Right atrium auricular region (tissue), 2 donors: ENCODE measurements around the gene ADAMTS15. TPM values are rescaled to one million over a fixed set of nuclear protein-coding genes. Genes with fewer than 3 reads are reported as not detected.
A peak's percentile ranks its signal among the peaks of the same experiment; 100 is the strongest.

Source experiments
- DNase-seq: peaks from one replicate; pipeline ENCODE4 v3.0.0-alpha.2; 2019; ENCODE audit warnings: low spot score
- H3K27ac ChIP-seq, 2 donors: fragments of 200-600 bp; sonication (generic); 1 replicate in 1 of 2; 2 replicates in 1 of 2; pipeline ENCODE4 v1.5.1; 2016 to 2019
- H3K27me3 ChIP-seq, 2 donors: fragments of 200-600 bp; sonication (generic); one replicate each; pipeline versions ENCODE4 v1.5.1 to v1.6.0; 2017 to 2019
- H3K36me3 ChIP-seq: fragments of 200-600 bp; sonication (generic); one replicate; pipeline ENCODE4 v1.5.1; 2016
- H3K4me1 ChIP-seq, 2 donors: fragments of 200-600 bp; sonication (generic); one replicate each; pipeline versions ENCODE4 v1.5.1 to v1.6.0; 2017 to 2019
- H3K4me3 ChIP-seq, 2 donors: fragments of 200-600 bp; sonication (generic); 1 replicate in 1 of 2; 2 replicates in 1 of 2; pipeline ENCODE4 v1.5.1; 2017 to 2019; ENCODE audit warnings: mild to moderate bottlenecking in 1 of 2, moderate library complexity in 1 of 2
- H3K9me3 ChIP-seq, 2 donors: fragments of 200-600 bp; sonication (generic); one replicate each; pipeline ENCODE4 v1.5.1; 2019
- total RNA-seq, 2 donors: library from RNA; depleted of rRNA; stranded (reverse); fragments of >200 nt; gene quantifications; one replicate each; pipeline ENCODE4 v1.1.0, GENCODE V29; 2016
- TF ChIP-seq, protein P1 (sequence below), 2 donors: fragments of 200-600 bp; sonication (generic); IDR thresholded peaks; one replicate each; pipeline ENCODE4 v1.5.1; 2019; ENCODE audit warnings: antibody characterized with exemption in 2 of 2

ADAMTS15 gene
- total RNA-seq, 2 donors from 2014 or later: 17.5 to 21.2 TPM

DNA sequence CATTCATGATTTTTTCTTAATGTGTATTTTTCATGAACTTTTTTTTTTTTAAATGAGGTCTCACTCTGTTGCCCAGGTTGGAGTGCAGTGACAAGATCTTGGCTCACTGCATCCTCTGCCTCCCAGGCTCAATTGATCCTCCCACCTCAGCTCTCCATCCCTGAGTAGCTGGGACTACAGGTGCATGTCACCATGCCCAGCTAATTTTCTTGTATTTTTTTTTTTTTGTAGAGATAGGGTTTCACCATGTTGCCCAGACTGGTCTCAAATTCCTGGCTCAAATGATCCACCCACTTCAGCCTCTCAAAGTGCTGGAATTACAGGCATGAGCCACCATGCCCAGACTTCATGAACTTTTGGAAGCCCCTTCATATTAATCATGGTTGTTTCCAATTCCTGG is 49.7 kb downstream of the ADAMTS15 start:
- Histone ChIP-seq H3K27ac (no peak overlapping the region), H3K27me3 (no peaks in the 10 kb centered on the region), H3K9me3 (no peaks in the 10 kb centered on the region), H3K4me1 (no peaks in the 10 kb centered on the region), H3K36me3 (no peaks in the 10 kb centered on the region), H3K4me3 (no peak overlapping the region)
- TF ChIP-seq, protein P1, sequence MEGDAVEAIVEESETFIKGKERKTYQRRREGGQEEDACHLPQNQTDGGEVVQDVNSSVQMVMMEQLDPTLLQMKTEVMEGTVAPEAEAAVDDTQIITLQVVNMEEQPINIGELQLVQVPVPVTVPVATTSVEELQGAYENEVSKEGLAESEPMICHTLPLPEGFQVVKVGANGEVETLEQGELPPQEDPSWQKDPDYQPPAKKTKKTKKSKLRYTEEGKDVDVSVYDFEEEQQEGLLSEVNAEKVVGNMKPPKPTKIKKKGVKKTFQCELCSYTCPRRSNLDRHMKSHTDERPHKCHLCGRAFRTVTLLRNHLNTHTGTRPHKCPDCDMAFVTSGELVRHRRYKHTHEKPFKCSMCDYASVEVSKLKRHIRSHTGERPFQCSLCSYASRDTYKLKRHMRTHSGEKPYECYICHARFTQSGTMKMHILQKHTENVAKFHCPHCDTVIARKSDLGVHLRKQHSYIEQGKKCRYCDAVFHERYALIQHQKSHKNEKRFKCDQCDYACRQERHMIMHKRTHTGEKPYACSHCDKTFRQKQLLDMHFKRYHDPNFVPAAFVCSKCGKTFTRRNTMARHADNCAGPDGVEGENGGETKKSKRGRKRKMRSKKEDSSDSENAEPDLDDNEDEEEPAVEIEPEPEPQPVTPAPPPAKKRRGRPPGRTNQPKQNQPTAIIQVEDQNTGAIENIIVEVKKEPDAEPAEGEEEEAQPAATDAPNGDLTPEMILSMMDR (IDR thresholded peaks at IDR 0.05): no peak
- no peak for DNase-seq

DNA sequence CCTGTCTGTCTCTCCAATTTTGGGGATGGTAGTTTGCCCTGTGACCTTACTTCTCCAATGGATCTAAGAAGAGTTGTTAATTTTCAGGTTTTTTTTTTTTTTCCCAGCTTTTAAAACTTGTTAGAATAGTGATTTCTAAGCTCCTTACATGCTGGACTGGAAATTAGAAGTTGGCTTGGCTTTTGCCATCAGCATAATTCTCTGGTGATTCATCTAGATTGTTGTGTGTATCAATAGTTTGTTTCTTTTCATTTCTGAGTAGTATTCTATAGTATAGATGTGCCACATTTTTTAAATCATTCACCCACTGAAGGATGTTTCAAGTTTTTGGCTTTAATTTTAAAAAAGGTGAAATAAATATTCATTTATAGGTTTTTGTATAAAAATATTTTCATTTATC is 51.4 kb downstream of the ADAMTS15 start:
- TF ChIP-seq, protein P1 (IDR thresholded peaks at IDR 0.05): no peak
- Histone ChIP-seq H3K4me3 (no peak overlapping the region), H3K27ac (no peak overlapping the region)

DNA sequence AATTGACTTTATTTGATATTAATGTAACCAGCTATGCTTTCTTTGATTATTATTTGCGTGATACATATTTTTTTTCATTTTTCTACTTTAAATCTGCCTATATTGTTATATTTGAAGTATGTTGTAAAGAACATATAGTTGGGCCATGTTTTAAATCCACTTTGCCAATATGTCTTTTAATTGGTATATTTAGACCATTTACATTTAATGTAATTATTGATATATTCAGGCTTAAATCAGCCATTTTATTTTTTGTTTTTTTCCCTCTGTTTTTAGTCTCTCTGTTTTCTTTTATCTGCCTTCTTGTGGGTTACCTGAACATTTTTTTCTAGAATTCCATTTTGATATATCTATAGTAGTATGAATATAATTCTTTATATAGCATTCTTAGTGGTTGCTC is 55.9 kb downstream of the ADAMTS15 start:
- H3K36me3 ChIP-seq: no peaks in the 10 kb centered on the region
- no peak for DNase-seq
- TF ChIP-seq, protein P1 (IDR thresholded peaks at IDR 0.05): no peak
- no peak overlapping the region for H3K27ac ChIP-seq
- H3K4me1 ChIP-seq: no peaks in the 10 kb centered on the region
- no peak overlapping the region for H3K4me3 ChIP-seq
- no peaks in the 10 kb centered on the region for H3K27me3 ChIP-seq
- peaks cover 0 to 7% of the 10 kb centered on the region in 2 donors for H3K9me3 ChIP-seq

More for the DNA sequence above, 51.4 kb downstream of the ADAMTS15 start:
- peaks cover 0 to 7% of the 10 kb centered on the region in 2 donors for H3K9me3 ChIP-seq
- no peak for DNase-seq
- H3K27me3 ChIP-seq: no peaks in the 10 kb centered on the region
- H3K4me1 ChIP-seq: no peaks in the 10 kb centered on the region
- no peaks in the 10 kb centered on the region for H3K36me3 ChIP-seq

DNA sequence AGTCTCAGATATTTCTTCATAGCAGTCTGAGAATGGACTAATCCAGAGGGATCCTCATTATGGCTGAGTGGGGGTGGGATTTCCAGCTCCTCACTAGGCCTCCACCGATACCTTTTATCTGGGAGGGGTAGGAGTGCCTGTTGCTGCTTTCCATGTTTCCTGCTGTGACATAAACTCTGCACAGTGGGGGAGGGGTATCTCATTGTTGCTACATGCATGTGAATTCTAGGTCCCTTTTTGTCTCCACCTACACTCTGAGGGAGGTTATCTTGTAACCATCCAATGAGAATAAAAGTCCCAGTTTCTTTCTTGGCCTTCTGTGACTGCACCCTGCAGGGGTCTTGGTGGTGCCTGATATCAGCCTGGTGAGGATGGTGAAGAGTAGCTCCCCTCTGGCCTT is 60.5 kb downstream of the ADAMTS15 start:
- no peak overlapping the region for H3K27ac ChIP-seq
- H3K36me3 ChIP-seq: no peaks in the 10 kb centered on the region
- no peaks in the 10 kb centered on the region for H3K27me3 ChIP-seq
- no peak for DNase-seq
- no peak overlapping the region for H3K4me3 ChIP-seq
- H3K4me1 ChIP-seq: peaks cover 0 to 30% of the 10 kb centered on the region in 2 donors
- TF ChIP-seq, protein P1 (IDR thresholded peaks at IDR 0.05): no peak
- peaks cover 0 to 7% of the 10 kb centered on the region in 2 donors for H3K9me3 ChIP-seq

DNA sequence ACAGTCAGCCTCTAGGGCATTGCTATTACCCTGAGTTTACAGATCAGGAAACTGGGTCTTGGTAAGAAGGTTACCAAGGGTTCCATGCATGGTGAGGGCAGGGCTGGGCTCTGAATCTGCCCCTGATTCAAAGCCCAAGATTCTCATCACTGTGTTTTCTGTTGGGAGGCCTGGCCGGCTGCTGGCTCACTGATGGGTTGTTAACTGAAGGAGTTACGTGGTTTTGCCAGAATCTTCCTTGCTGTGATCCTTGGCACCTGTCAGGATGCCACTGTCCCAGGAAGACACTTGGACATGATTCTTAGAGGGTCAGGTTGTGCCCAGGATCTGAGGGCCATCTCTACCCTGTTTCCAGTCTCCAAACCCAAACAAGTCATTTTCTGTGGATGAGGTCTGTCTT is 61.5 kb downstream of the ADAMTS15 start:
- no peaks in the 10 kb centered on the region for H3K36me3 ChIP-seq
- H3K9me3 ChIP-seq: no peaks in the 10 kb centered on the region
- no peaks in the 10 kb centered on the region for H3K27me3 ChIP-seq
- DNase-seq: no peak
- H3K4me1 ChIP-seq: peaks cover 0 to 37% of the 10 kb centered on the region in 2 donors
- H3K27ac ChIP-seq: peak overlapping the region; percentile 70 to 79
- H3K4me3 ChIP-seq: no peak overlapping the region
- TF ChIP-seq, protein P1 (IDR thresholded peaks at IDR 0.05): no peak

DNA sequence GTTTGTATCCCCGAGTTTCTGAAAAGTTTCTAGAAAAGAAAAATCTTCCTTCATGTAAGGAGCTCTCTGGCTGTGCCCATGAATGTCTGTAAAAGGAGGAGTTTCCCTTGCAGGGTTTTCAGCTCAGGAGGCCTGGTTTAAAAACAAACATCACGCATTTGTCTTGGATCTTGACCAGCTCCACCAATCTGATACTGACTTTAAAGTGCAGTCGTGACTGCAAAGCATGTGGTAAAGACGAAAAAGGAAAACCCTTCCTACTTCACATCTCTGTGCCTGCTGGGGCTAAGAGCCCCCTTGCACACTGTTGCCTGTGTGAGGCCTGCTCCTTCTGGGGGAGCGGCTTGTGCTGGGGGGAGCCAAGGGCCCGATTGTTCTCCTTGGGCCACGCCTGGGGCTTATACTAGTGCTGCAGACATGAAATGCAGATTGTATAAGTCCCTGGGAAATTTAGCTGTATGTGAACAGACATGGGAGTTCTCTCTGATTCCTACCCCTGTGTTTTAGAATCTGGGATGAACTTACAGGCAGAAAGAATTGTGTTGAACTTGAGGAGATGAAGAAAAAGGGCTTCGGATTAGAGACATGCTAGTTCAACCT is 62.1 kb downstream of the ADAMTS15 start:
- peak overlapping the region; percentile 70 to 79 for H3K27ac ChIP-seq
- TF ChIP-seq, protein P1 (IDR thresholded peaks at IDR 0.05): no peak
- DNase-seq: no peak

More for the DNA sequence above, 62.1 kb downstream of the ADAMTS15 start:
- Histone ChIP-seq H3K9me3 (no peaks in the 10 kb centered on the region), H3K4me1 (peaks cover 0 to 41% of the 10 kb centered on the region in 2 donors), H3K36me3 (no peaks in the 10 kb centered on the region), H3K4me3 (no peak overlapping the region), H3K27me3 (no peaks in the 10 kb centered on the region)
